ENCODE measurements around the gene TRAPPC14. TPM values are rescaled to one million over a fixed set of nuclear protein-coding genes. Genes with fewer than 3 reads are reported as not detected.

The TRAPPC14 gene
- total and polyA plus RNA-seq, 9 of the 15 experiments (the other 6 are each of a cell fraction or from before 2014, with no cell fraction given), result 0.42 to 45.9 (median 18.2) TPM

DNA sequence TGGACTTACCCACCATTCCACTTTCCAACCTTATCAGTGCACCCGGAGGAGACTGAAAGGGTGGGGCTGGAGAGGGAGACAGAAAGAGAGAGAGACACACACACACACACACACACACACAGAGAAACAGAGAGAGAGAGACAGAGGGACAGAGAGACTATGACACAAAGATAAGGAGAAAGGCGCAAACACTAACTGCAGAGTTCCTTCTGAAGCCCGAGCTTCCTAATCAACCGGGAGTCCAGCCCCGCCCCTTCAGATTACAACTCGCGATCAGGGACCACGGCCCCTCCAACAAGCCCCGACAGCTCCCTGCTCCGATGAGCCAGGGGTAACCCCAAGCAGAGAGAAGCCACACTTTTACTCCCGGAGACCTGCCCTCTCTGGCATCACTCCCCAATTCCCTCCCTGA is 9.4 kb upstream of the TRAPPC14 start (continued):
- TF ChIP-seq STAG1 (CRISPR knock-in tag; IDR thresholded peaks at IDR 0.05; ENCODE audit: borderline replicate concordance), result no peak
- TF ChIP-seq, protein P1, sequence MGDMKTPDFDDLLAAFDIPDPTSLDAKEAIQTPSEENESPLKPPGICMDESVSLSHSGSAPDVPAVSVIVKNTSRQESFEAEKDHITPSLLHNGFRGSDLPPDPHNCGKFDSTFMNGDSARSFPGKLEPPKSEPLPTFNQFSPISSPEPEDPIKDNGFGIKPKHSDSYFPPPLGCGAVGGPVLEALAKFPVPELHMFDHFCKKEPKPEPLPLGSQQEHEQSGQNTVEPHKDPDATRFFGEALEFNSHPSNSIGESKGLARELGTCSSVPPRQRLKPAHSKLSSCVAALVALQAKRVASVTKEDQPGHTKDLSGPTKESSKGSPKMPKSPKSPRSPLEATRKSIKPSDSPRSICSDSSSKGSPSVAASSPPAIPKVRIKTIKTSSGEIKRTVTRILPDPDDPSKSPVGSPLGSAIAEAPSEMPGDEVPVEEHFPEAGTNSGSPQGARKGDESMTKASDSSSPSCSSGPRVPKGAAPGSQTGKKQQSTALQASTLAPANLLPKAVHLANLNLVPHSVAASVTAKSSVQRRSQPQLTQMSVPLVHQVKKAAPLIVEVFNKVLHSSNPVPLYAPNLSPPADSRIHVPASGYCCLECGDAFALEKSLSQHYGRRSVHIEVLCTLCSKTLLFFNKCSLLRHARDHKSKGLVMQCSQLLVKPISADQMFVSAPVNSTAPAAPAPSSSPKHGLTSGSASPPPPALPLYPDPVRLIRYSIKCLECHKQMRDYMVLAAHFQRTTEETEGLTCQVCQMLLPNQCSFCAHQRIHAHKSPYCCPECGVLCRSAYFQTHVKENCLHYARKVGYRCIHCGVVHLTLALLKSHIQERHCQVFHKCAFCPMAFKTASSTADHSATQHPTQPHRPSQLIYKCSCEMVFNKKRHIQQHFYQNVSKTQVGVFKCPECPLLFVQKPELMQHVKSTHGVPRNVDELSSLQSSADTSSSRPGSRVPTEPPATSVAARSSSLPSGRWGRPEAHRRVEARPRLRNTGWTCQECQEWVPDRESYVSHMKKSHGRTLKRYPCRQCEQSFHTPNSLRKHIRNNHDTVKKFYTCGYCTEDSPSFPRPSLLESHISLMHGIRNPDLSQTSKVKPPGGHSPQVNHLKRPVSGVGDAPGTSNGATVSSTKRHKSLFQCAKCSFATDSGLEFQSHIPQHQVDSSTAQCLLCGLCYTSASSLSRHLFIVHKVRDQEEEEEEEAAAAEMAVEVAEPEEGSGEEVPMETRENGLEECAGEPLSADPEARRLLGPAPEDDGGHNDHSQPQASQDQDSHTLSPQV (IDR thresholded peaks at IDR 0.05), result no peak
- no peak for TF ChIP-seq STAT5A (IDR thresholded peaks at IDR 0.05; ENCODE audit: borderline replicate concordance, low read length)
- peak; percentile 69; the same call in 1 of the 2 replicates for TF ChIP-seq MEF2D (tag; conservative IDR thresholded peaks at IDR 0.05; ENCODE audit: low read depth)
- peak; percentile 41 for TF ChIP-seq PHF20 (IDR thresholded peaks at IDR 0.05; ENCODE audit: partially characterized antibody)
- TF ChIP-seq, protein P2, sequence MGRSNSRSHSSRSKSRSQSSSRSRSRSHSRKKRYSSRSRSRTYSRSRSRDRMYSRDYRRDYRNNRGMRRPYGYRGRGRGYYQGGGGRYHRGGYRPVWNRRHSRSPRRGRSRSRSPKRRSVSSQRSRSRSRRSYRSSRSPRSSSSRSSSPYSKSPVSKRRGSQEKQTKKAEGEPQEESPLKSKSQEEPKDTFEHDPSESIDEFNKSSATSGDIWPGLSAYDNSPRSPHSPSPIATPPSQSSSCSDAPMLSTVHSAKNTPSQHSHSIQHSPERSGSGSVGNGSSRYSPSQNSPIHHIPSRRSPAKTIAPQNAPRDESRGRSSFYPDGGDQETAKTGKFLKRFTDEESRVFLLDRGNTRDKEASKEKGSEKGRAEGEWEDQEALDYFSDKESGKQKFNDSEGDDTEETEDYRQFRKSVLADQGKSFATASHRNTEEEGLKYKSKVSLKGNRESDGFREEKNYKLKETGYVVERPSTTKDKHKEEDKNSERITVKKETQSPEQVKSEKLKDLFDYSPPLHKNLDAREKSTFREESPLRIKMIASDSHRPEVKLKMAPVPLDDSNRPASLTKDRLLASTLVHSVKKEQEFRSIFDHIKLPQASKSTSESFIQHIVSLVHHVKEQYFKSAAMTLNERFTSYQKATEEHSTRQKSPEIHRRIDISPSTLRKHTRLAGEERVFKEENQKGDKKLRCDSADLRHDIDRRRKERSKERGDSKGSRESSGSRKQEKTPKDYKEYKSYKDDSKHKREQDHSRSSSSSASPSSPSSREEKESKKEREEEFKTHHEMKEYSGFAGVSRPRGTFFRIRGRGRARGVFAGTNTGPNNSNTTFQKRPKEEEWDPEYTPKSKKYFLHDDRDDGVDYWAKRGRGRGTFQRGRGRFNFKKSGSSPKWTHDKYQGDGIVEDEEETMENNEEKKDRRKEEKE (IDR thresholded peaks at IDR 0.05; ENCODE audit: borderline replicate concordance in 1 of 2, control insufficient read depth in 1 of 2, low read depth in 2 of 2, low read length in 1 of 2), result no peak
- no peak for TF ChIP-seq CBX3 (IDR thresholded peaks at IDR 0.05; ENCODE audit: borderline replicate concordance in 1 of 2, low read length in 2 of 2)
- peak; percentile 88 for TF ChIP-seq ZEB2 (IDR thresholded peaks at IDR 0.05)
- no peak for TF ChIP-seq SIX5 (IDR thresholded peaks at IDR 0.05; ENCODE audit: borderline replicate concordance in 1 of 2, insufficient read depth in 1 of 2, low read depth in 1 of 2, low read length in 2 of 2)
- TF ChIP-seq DIDO1 (tag; IDR thresholded peaks at IDR 0.05; ENCODE audit: low read depth), result 0 out of 2 replicates have a peak, but pooled peaks have one; percentile 50
- TF ChIP-seq RBFOX2 (IDR thresholded peaks at IDR 0.05; ENCODE audit: low read depth, low read length), result no peak
- TF ChIP-seq PTBP1 (IDR thresholded peaks at IDR 0.05; ENCODE audit: low read depth, low read length), result no peak
- TF ChIP-seq, protein P3, sequence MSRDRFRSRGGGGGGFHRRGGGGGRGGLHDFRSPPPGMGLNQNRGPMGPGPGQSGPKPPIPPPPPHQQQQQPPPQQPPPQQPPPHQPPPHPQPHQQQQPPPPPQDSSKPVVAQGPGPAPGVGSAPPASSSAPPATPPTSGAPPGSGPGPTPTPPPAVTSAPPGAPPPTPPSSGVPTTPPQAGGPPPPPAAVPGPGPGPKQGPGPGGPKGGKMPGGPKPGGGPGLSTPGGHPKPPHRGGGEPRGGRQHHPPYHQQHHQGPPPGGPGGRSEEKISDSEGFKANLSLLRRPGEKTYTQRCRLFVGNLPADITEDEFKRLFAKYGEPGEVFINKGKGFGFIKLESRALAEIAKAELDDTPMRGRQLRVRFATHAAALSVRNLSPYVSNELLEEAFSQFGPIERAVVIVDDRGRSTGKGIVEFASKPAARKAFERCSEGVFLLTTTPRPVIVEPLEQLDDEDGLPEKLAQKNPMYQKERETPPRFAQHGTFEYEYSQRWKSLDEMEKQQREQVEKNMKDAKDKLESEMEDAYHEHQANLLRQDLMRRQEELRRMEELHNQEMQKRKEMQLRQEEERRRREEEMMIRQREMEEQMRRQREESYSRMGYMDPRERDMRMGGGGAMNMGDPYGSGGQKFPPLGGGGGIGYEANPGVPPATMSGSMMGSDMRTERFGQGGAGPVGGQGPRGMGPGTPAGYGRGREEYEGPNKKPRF (IDR thresholded peaks at IDR 0.05; ENCODE audit: low read depth, low read length), result no peak
- TF ChIP-seq POLR3A (IDR thresholded peaks at IDR 0.05; ENCODE audit: borderline replicate concordance, extremely low read depth, insufficient read depth, insufficient read length), result no peak
- peak; percentile 63; the same call in 1 of the 2 replicates for TF ChIP-seq ZNF766 (CRISPR knock-in tag; conservative IDR thresholded peaks at IDR 0.05)
